HepG2 (cell line): ENCODE data around the gene GRIK5. TPM values are rescaled to one million over a fixed set of nuclear protein-coding genes. Genes with fewer than 3 reads are reported as not detected.

Experiments
- ATAC-seq: fragments of 200-7000 bp; cut with Tn5 transposase; 3 replicates; pipeline ENCODE4 v1.9.1; 2020; ENCODE audit warnings: mild to moderate bottlenecking, moderate library complexity
- BruUV-seq: library from RNA; stranded (reverse); fragments of 400-500 nt; replicated peaks from 2 replicates; lab custom pipeline; 2021; lab: Mats Ljungman, UMichigan
- CTCF ChIA-PET: fragments of 300-600 bp; formaldehyde crosslinking; extraction: SDS; loops from one replicate; lab custom pipeline; 2021; ENCODE audit warnings: low total read pairs, inconsistent platforms, low intra/inter-chr PET ratio; lab: Yijun Ruan, JAX
- POLR2A ChIA-PET: fragments of 350-600 bp; sonication (Branson Sonifier 250); formaldehyde crosslinking; loops from one replicate; lab custom pipeline; 2020; ENCODE audit warnings: antibody characterized with exemption, inconsistent platforms; lab: Yijun Ruan, JAX
- DNase-seq: peaks from one replicate; pipeline ENCODE4 v3.0.0-alpha.2; 2015; ENCODE audit warnings: low spot score
- FAIRE-seq: peaks from 3 replicates; lab custom pipeline; 2011; peaks lifted over from hg19 to GRCh38; lab: Jason Lieb, UNC
- H2AFZ ChIP-seq: one replicate; pipeline ENCODE4 v1.6.1; 2011; ENCODE audit warnings: low read length, inconsistent platforms
- H3K27ac ChIP-seq: fragments of 300-600 bp; 3 replicates; pipeline ENCODE4 v1.8.0; 2011; ENCODE audit warnings: mixed run types, mild to moderate bottlenecking, mixed read lengths, low read length, inconsistent platforms; ENCODE audit not compliant: insufficient read depth; ENCODE audit errors: extremely low read length
- H3K27me3 ChIP-seq, 2 experiments: fragments of 200-600 bp in 1 of 2; 2 replicates in 1 of 2; 3 replicates in 1 of 2; pipeline versions ENCODE4 v1.6.0 to v1.8.0; 2011; ENCODE audit warnings: low read length in 2 of 2, mild to moderate bottlenecking in 2 of 2, moderate library complexity in 2 of 2, inconsistent platforms in 1 of 2; ENCODE audit not compliant: insufficient read depth in 2 of 2, control insufficient read depth in 1 of 2
- H3K36me3 ChIP-seq, 2 experiments: fragments of 200-600 bp in 1 of 2; replicated peaks in 1 of 2; 2 replicates in 1 of 2; 3 replicates in 1 of 2; pipeline versions ENCODE4 v1.5.1 to v1.8.0; 2011; ENCODE audit warnings: low read length in 2 of 2, inconsistent platforms in 1 of 2; ENCODE audit not compliant: insufficient read depth in 2 of 2, control insufficient read depth in 1 of 2
- H3K4me1 ChIP-seq: 2 replicates; pipeline ENCODE4 v1.5.1; 2012; ENCODE audit warnings: low read length, inconsistent platforms; ENCODE audit not compliant: insufficient read depth
- H3K4me2 ChIP-seq: 2 replicates; pipeline ENCODE4 v1.6.0; 2011; ENCODE audit warnings: low read depth, low read length, inconsistent platforms
- H3K4me3 ChIP-seq, 3 experiments: fragments of 200-600 bp in 1 of 3; sonication (generic), shearing (Covaris generic) in 1 of 3; replicated peaks in 1 of 3; 2 replicates each; pipeline ENCODE4 v1.5.1; 2011 to 2016; ENCODE audit warnings: low read length in 3 of 3, inconsistent platforms in 2 of 3, low read depth in 2 of 3, mild to moderate bottlenecking in 2 of 3, control low read depth in 1 of 3, mixed read lengths in 1 of 3; ENCODE audit not compliant: insufficient read depth in 1 of 3
- H3K79me2 ChIP-seq: one replicate; pipeline ENCODE4 v1.6.1; 2011; ENCODE audit warnings: low read length, inconsistent platforms; ENCODE audit not compliant: insufficient read depth
- H3K9ac ChIP-seq: 2 replicates; pipeline ENCODE4 v1.6.0; 2011; ENCODE audit warnings: mild to moderate bottlenecking, low read depth, low read length, inconsistent platforms; ENCODE audit not compliant: insufficient read depth
- H3K9me3 ChIP-seq: 2 replicates; pipeline ENCODE4 v1.5.1; 2012; ENCODE audit warnings: mild to moderate bottlenecking, low read length
- H4K20me1 ChIP-seq: 2 replicates; pipeline ENCODE4 v1.6.0; 2011; ENCODE audit warnings: inconsistent platforms, mild to moderate bottlenecking, low read length, moderate library complexity; ENCODE audit not compliant: insufficient read depth
- DRAP1 ChIP-seq: IDR thresholded peaks from 2 replicates; pipeline ENCODE4 v1.6.1; 2016; ENCODE audit warnings: missing genetic modification reagents, missing compliant biosample characterization
- GRHL1 ChIP-seq: sonication (generic); formaldehyde crosslinking; conservative IDR thresholded peaks from 2 replicates; pipeline ENCODE4 v1.8.0; 2022; ENCODE audit warnings: missing genetic modification reagents
- MBD4 ChIP-seq: IDR thresholded peaks from 2 replicates; pipeline ENCODE4 v1.6.1; 2012; ENCODE audit warnings: low read length, inconsistent platforms, borderline replicate concordance
- MIER2 ChIP-seq: IDR thresholded peaks from 2 replicates; pipeline ENCODE4 v1.6.1; 2016; ENCODE audit warnings: missing biosample characterization, missing genetic modification reagents
- NR3C1 ChIP-seq: sonication (generic); formaldehyde crosslinking; IDR thresholded peaks from 2 replicates; pipeline ENCODE4 v1.4.0; 2020; ENCODE audit warnings: missing genetic modification reagents
- PAX8 ChIP-seq: sonication (generic); formaldehyde crosslinking; IDR thresholded peaks from 2 replicates; pipeline ENCODE4 v1.8.0; 2022; ENCODE audit warnings: mild to moderate bottlenecking, missing genetic modification reagents, borderline replicate concordance
- PHB2 ChIP-seq: fragments of 450-650 bp; IDR thresholded peaks from 2 replicates; pipeline ENCODE4 v1.6.1; 2018; ENCODE audit not compliant: partially characterized antibody
- PRPF4 ChIP-seq: fragments of 200-400 bp; formaldehyde crosslinking; IDR thresholded peaks from 2 replicates; pipeline ENCODE4 v1.6.1; 2016; ENCODE audit warnings: low read length, low read depth; ENCODE audit not compliant: poor library complexity, severe bottlenecking
- SALL1 ChIP-seq: sonication (generic); formaldehyde crosslinking; IDR thresholded peaks from 2 replicates; pipeline ENCODE4 v1.8.0; 2022; ENCODE audit warnings: mild to moderate bottlenecking, missing genetic modification reagents
- SATB2 ChIP-seq: sonication (generic); formaldehyde crosslinking; IDR thresholded peaks from 2 replicates; pipeline ENCODE4 v1.5.0; 2020; ENCODE audit warnings: missing genetic modification reagents
- ZNF18 ChIP-seq: sonication (generic); formaldehyde crosslinking; IDR thresholded peaks from 2 replicates; pipeline ENCODE4 v1.8.0; 2022; ENCODE audit warnings: mild to moderate bottlenecking, missing genetic modification reagents; ENCODE audit not compliant: insufficient replicate concordance
- ZNF292 ChIP-seq: sonication (generic); formaldehyde crosslinking; IDR thresholded peaks from 2 replicates; pipeline ENCODE4 v1.8.1; 2022; ENCODE audit warnings: mild to moderate bottlenecking, low read depth, missing genetic modification reagents, borderline replicate concordance
- ZNF816 ChIP-seq: sonication (generic); formaldehyde crosslinking; IDR thresholded peaks from 2 replicates; pipeline ENCODE4 v1.8.0; 2022; ENCODE audit warnings: missing genetic modification reagents, mild to moderate bottlenecking, borderline replicate concordance
- WGBS: methylation state at CpG from one replicate; pipeline ENCODE4 v1.1.6; 2017; ENCODE audit warnings: low lambda C conversion rate; 5-methylcytosine and 5-hydroxymethylcytosine counted together
- in situ Hi-C: cut with HindIII; loops from 2 replicates; pipeline ENCODE4 v1.10.0; 2017; ENCODE audit warnings: low pct_unique_long_range_greater_than_20kb; ENCODE audit not compliant: extremely low pct_ligation_motif_present
- intact Hi-C: fragments of 100-400 bp; cut with micrococcal nuclease; formaldehyde crosslinking; loops from one replicate; pipeline ENCODE4 v1.10.0; 2022; ENCODE audit not compliant: unreplicated experiment
- polyA plus RNA-seq, 8 experiments: library from polyadenylated mRNA; depleted of rRNA in 3 of 8; stranded (reverse) in 7 of 8; unstranded in 1 of 8; fragments of >200 nt; fragmentation: Illumina TruSeq in 4 of 8; extraction: Trizol in 4 of 8; gene quantifications; 2 replicates each; pipeline versions ENCODE4 v1.2.1 to v1.2.3, GENCODE V29; 2011 to 2016; ENCODE audit warnings: low read depth in 4 of 8, missing spikeins in 1 of 8, mixed read lengths in 1 of 8; ENCODE audit not compliant: insufficient read depth in 1 of 8
- total RNA-seq, 5 experiments: library from RNA; depleted of rRNA; stranded (reverse); fragments of >200 nt; fragmentation: Illumina TruSeq; extraction: Trizol; gene quantifications; 2 replicates each; pipeline ENCODE4 v1.2.3, GENCODE V29; 2016; ENCODE audit warnings: low read depth in 1 of 5
- TF ChIP-seq, protein P1 (sequence below): sonication (generic); formaldehyde crosslinking; IDR thresholded peaks from 2 replicates; pipeline ENCODE4 v1.8.0; 2022; ENCODE audit warnings: mild to moderate bottlenecking, missing genetic modification reagents, borderline replicate concordance
- TF ChIP-seq, protein P2 (sequence below): sonication (generic); formaldehyde crosslinking; IDR thresholded peaks from 2 replicates; pipeline ENCODE4 v1.4.0; 2020; ENCODE audit warnings: mild to moderate bottlenecking, missing genetic modification reagents

GRIK5 gene
- total and polyA plus RNA-seq, 2 of the 13 experiments (the other 11 are each of a cell fraction or from before 2014, with no cell fraction given) = not detected

DNA sequence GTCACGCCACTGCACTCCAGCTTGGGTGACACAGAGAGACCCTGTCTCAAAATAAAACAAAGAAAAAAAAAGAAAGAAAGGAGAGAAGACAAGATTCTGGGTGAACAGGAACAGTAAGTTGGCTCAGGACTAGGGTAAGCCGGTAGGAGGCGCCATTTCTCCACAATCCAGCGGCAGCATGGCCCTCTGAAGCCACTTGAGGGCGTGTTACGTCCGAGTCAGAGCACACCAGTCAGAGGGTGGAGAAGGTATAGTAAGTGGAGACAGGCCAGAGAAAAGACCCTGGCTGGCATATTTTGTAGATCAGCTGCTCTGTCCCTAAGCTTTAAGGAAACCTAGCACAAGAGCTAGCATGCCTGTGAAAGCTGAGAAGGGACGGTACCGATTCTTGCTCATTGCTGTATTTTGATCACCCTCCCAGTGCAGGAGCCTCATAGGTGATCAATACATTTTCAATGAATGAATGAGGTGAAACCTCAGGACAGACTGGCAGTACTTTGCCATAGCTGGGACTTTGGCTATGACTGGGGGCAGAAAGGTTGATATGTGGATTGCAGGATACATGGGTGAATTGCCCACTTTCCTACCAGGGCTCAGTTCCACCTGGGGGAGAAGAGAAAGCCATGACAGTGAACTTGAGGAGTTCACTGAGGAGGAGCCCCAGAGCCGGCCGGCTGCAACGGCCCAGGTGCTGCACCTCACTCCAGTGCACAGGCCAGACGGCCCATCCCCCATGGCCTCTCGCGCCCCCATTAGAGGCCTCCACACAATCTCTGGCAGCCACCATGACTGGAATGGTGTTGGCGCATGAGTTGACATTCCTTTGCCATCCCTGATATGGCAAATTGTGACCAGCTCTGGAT is 38.8 kb upstream of the GRIK5 start:
- Histone ChIP-seq H3K4me2 (no peak overlapping the region), H2AFZ (no peak overlapping the region), H3K79me2 (no peaks in the 10 kb centered on the region), H3K27me3 (no peaks in the 10 kb centered on the region; a peak in 2 of 5 replicates), H3K36me3 (no peaks in the 10 kb centered on the region), H3K4me1 (no peaks in the 10 kb centered on the region), H3K9me3 (no peaks in the 10 kb centered on the region), H4K20me1 (no peaks in the 10 kb centered on the region), H3K4me3 (no peak overlapping the region), H3K9ac (no peak overlapping the region), H3K27ac (no peak overlapping the region)
- no TSS peak for BruUV-seq
- ChIA-PET POLR2A (no interaction called here), CTCF (interaction anchor here (0.7 to 2.5 kb wide), 5 partner anchors 10 to 217 kb away, joined by 3 to 26 read pairs (median 5); partner anchors contain the start of gene MEGF8)
- WGBS = 24% methylated on average over 13 of the region's 16 CpGs
- intact Hi-C loops (loop anchor here (1.0 kb wide), 1 partner anchor 76 kb away; no protein-coding TSS in a partner anchor), in situ Hi-C loops (no loop called here)
- DNase-seq = peak; percentile 74
- peak; percentile 76 for FAIRE-seq
- ATAC-seq = peak; percentile 90
- TF ChIP-seq PHB2 (no peak), PAX8 (CRISPR knock-in tag) (no peak), MIER2 (CRISPR knock-in tag) (0 out of 2 replicates have a peak, but pooled peaks have one; percentile 59), ZNF816 (CRISPR knock-in tag) (no peak), SATB2 (CRISPR knock-in tag) (no peak), SALL1 (CRISPR knock-in tag) (peak; percentile 49; the same call in 1 of the 2 replicates), GRHL1 (CRISPR knock-in tag) (no peak), ZNF292 (CRISPR knock-in tag) (no peak), ZNF18 (CRISPR knock-in tag) (no peak), DRAP1 (no peak), PRPF4 (no peak), NR3C1 (CRISPR knock-in tag) (no peak), MBD4 (no peak)
- TF ChIP-seq, protein P1, sequence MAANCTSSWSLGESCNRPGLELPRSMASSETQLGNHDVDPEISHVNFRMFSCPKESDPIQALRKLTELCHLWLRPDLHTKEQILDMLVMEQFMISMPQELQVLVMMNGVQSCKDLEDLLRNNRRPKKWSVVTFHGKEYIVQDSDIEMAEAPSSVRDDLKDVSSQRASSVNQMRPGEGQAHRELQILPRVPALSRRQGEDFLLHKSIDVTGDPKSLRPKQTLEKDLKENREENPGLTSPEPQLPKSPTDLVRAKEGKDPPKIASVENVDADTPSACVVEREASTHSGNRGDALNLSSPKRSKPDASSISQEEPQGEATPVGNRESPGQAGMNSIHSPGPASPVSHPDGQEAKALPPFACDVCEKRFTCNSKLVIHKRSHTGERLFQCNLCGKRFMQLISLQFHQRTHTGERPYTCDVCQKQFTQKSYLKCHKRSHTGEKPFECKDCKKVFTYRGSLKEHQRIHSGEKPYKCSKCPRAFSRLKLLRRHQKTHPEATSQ (CRISPR knock-in tag) = no peak
- TF ChIP-seq, protein P2, sequence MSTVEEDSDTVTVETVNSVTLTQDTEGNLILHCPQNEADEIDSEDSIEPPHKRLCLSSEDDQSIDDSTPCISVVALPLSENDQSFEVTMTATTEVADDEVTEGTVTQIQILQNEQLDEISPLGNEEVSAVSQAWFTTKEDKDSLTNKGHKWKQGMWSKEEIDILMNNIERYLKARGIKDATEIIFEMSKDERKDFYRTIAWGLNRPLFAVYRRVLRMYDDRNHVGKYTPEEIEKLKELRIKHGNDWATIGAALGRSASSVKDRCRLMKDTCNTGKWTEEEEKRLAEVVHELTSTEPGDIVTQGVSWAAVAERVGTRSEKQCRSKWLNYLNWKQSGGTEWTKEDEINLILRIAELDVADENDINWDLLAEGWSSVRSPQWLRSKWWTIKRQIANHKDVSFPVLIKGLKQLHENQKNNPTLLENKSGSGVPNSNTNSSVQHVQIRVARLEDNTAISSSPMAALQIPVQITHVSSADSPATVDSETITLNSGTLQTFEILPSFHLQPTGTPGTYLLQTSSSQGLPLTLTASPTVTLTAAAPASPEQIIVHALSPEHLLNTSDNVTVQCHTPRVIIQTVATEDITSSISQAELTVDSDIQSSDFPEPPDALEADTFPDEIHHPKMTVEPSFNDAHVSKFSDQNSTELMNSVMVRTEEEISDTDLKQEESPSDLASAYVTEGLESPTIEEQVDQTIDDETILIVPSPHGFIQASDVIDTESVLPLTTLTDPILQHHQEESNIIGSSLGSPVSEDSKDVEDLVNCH (CRISPR knock-in tag) = no peak
